IMR-90 (cell line): ENCODE data around the gene FIBIN. TPM values are rescaled to one million over a fixed set of nuclear protein-coding genes. Genes with fewer than 3 reads are reported as not detected.

Experiments
- ATAC-seq: fragments of 200-7000 bp; cut with Tn5 transposase; 2 replicates; pipeline ENCODE4 v1.9.1; 2020; ENCODE audit warnings: low read depth, mild to moderate bottlenecking, moderate library complexity
- BruUV-seq: library from RNA; stranded (reverse); fragments of 400-500 nt; replicated peaks from 2 replicates; lab custom pipeline; 2021; lab: Mats Ljungman, UMichigan
- CTCF ChIA-PET: fragments of 300-600 bp; formaldehyde crosslinking; extraction: SDS; loops from one replicate; lab custom pipeline; 2021; ENCODE audit warnings: antibody characterized with exemption; lab: Yijun Ruan, JAX
- POLR2A ChIA-PET: fragments of 300-600 bp; sonication (Branson Sonifier 250); formaldehyde crosslinking; loops from one replicate; lab custom pipeline; 2022; ENCODE audit warnings: antibody characterized with exemption; ENCODE audit not compliant: unreplicated experiment; lab: Charles Lee
- DNase-seq: peaks from one replicate; pipeline ENCODE4 v3.0.0; 2013
- H2AFZ ChIP-seq: replicated peaks from 2 replicates; pipeline ENCODE3; 2013; ENCODE audit warnings: low read length, mild to moderate bottlenecking; ENCODE audit not compliant: poor library complexity
- H2AK5ac ChIP-seq: 2 replicates; pipeline ENCODE4 v1.6.1; 2013; ENCODE audit warnings: low read depth, low read length, inconsistent platforms
- H2AK9ac ChIP-seq: replicated peaks from 2 replicates; pipeline ENCODE3; 2013; ENCODE audit warnings: mild to moderate bottlenecking, low read depth, low read length, moderate library complexity; ENCODE audit not compliant: poor library complexity
- H2BK120ac ChIP-seq: 2 replicates; pipeline ENCODE4 v1.6.1; 2013; ENCODE audit warnings: low read depth, low read length, inconsistent platforms
- H2BK15ac ChIP-seq: 3 replicates; pipeline ENCODE4 v1.6.1; 2013; ENCODE audit warnings: low read depth, low read length, inconsistent platforms
- H2BK20ac ChIP-seq: 2 replicates; pipeline ENCODE4 v1.6.1; 2013; ENCODE audit warnings: low read depth, mild to moderate bottlenecking, inconsistent platforms, low read length, moderate library complexity
- H2BK5ac ChIP-seq: 2 replicates; pipeline ENCODE4 v1.6.1; 2013; ENCODE audit warnings: mild to moderate bottlenecking, low read depth, low read length, inconsistent platforms; ENCODE audit not compliant: poor library complexity, severe bottlenecking
- H3K14ac ChIP-seq: replicated peaks from 2 replicates; pipeline ENCODE4 v1.6.1; 2013; ENCODE audit warnings: low read depth, low read length, inconsistent platforms
- H3K18ac ChIP-seq: 2 replicates; pipeline ENCODE4 v1.6.1; 2013; ENCODE audit warnings: low read depth, low read length, control low read depth
- H3K23ac ChIP-seq: 2 replicates; pipeline ENCODE4 v1.6.1; 2013; ENCODE audit warnings: low read depth, low read length, inconsistent platforms
- H3K27ac ChIP-seq: 2 replicates; pipeline ENCODE4 v1.5.1; 2013; ENCODE audit warnings: mild to moderate bottlenecking, control low read depth, low read length; ENCODE audit not compliant: insufficient read depth
- H3K27me3 ChIP-seq: 2 replicates; pipeline ENCODE4 v1.6.1; 2013; ENCODE audit warnings: low read length; ENCODE audit not compliant: control insufficient read depth, insufficient read depth
- H3K36me3 ChIP-seq: 2 replicates; pipeline ENCODE4 v1.6.1; 2013; ENCODE audit warnings: low read length, mixed read lengths; ENCODE audit not compliant: control insufficient read depth, insufficient read depth
- H3K4ac ChIP-seq: 2 replicates; pipeline ENCODE4 v1.6.1; 2013; ENCODE audit warnings: low read depth, low read length, inconsistent platforms
- H3K4me1 ChIP-seq: 2 replicates; pipeline ENCODE4 v1.6.1; 2013; ENCODE audit warnings: low read length, mixed read lengths; ENCODE audit not compliant: control insufficient read depth, insufficient read depth
- H3K4me2 ChIP-seq: 2 replicates; pipeline ENCODE4 v1.6.1; 2013; ENCODE audit warnings: low read depth, mild to moderate bottlenecking, control low read depth, low read length, moderate library complexity
- H3K4me3 ChIP-seq: 2 replicates; pipeline ENCODE4 v1.5.1; 2013; ENCODE audit warnings: low read depth, mild to moderate bottlenecking, control low read depth, low read length, moderate library complexity; ENCODE audit not compliant: insufficient read depth
- H3K56ac ChIP-seq: 2 replicates; pipeline ENCODE4 v1.6.1; 2013; ENCODE audit warnings: low read length, inconsistent platforms; ENCODE audit not compliant: insufficient read depth; ENCODE audit errors: extremely low read depth
- H3K79me1 ChIP-seq, 2 experiments: 2 replicates each; pipeline ENCODE4 v1.6.1; 2013; ENCODE audit warnings: low read length in 2 of 2, inconsistent platforms in 1 of 2, low read depth in 1 of 2
- H3K9ac ChIP-seq: 2 replicates; pipeline ENCODE4 v1.6.1; 2013; ENCODE audit warnings: low read depth, low read length, control low read depth
- H3K9me1 ChIP-seq: 2 replicates; pipeline ENCODE4 v1.6.1; 2013; ENCODE audit warnings: low read length, inconsistent platforms; ENCODE audit not compliant: insufficient read depth
- H3K9me3 ChIP-seq: 2 replicates; pipeline ENCODE4 v1.6.1; 2013; ENCODE audit warnings: low read length; ENCODE audit not compliant: control insufficient read depth, insufficient read depth
- H4K20me1 ChIP-seq: 2 replicates; pipeline ENCODE4 v1.6.1; 2013; ENCODE audit warnings: low read length, inconsistent platforms; ENCODE audit not compliant: insufficient read depth
- H4K5ac ChIP-seq: 2 replicates; pipeline ENCODE4 v1.6.1; 2013; ENCODE audit warnings: mild to moderate bottlenecking, low read depth, low read length, control low read depth
- H4K8ac ChIP-seq, 2 experiments: 2 replicates each; pipeline ENCODE4 v1.6.1; 2013; ENCODE audit warnings: low read depth in 2 of 2, low read length in 2 of 2, control low read depth in 1 of 2, inconsistent platforms in 1 of 2
- H4K91ac ChIP-seq: 2 replicates; pipeline ENCODE4 v1.6.1; 2013; ENCODE audit warnings: low read depth, low read length, inconsistent platforms; ENCODE audit not compliant: insufficient read depth
- MAZ ChIP-seq: IDR thresholded peaks from 2 replicates; pipeline ENCODE4 v1.6.1; 2012; ENCODE audit warnings: low read depth, mild to moderate bottlenecking, low read length, improper control_type of control experiment, moderate library complexity, borderline replicate concordance
- WGBS, 2 experiments: methylation state at CpG; one replicate each; pipeline versions ENCODE4 v1.1.5 to v1.1.7; 2013; ENCODE audit warnings: missing lambda C conversion rate in 2 of 2; ENCODE audit not compliant: insufficient read length in 1 of 2; ENCODE audit errors: extremely low coverage in 2 of 2; 5-methylcytosine and 5-hydroxymethylcytosine counted together
- dilution Hi-C: fragments of 300-500 bp; cut with HindIII; formaldehyde crosslinking; loops from one replicate; pipeline ENCODE4 v1.14.3; 2018; ENCODE audit warnings: low sequenced_read_pairs; ENCODE audit not compliant: unreplicated experiment
- in situ Hi-C: fragments of 300-500 bp; cut with MboI; formaldehyde crosslinking; loops from 3 replicates; pipeline ENCODE4 v1.14.3; 2019; ENCODE audit warnings: low sequenced_read_pairs, inconsistent platforms, mixed read lengths
- intact Hi-C: fragments of 100-400 bp; cut with micrococcal nuclease; formaldehyde crosslinking; loops from 2 replicates; pipeline ENCODE4 v1.10.0; 2022
- polyA plus RNA-seq, 3 experiments: library from polyadenylated mRNA; depleted of rRNA; stranded (reverse); fragments of >200 nt; gene quantifications; 2 replicates each; pipeline ENCODE4 v1.2.3, GENCODE V29; 2012; ENCODE audit warnings: low replicate concordance in 1 of 3
- total RNA-seq: library from RNA; depleted of rRNA; stranded (reverse); fragments of >200 nt; gene quantifications from 2 replicates; pipeline ENCODE4 v1.2.3, GENCODE V29; 2012

FIBIN gene
- total and polyA plus RNA-seq, 2 of the 4 experiments (the other 2 are of a cell fraction), result 5.7 to 6.1 TPM

DNA sequence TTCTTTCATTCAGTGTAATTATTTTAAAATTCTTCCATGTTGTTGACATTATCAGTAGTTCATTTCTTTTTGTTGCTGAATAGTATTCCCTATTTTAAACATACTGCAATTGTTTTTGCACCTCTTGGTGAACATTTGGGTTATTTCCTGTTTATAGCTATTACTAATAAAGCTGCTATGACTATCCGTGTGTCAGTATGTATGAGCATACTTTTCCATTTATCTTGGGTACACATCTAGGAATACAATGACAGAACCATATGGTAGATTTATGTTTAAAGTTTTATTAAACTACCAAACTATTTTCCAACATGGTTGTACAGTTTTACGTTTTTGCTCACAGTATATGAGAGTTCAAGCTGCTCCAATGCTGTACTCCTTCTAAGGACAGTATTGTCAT, 22.0 kb upstream of the FIBIN start:
- H3K4me2 ChIP-seq, result no peak overlapping the region
- peak overlapping the region; percentile 23 for H2BK5ac ChIP-seq
- 0 out of 2 replicates have a peak, but pooled peaks cover 3% of the 10 kb centered on the region for H3K9me1 ChIP-seq
- no peak overlapping the region for H2AK5ac ChIP-seq
- no peak overlapping the region for H2BK20ac ChIP-seq
- H3K36me3 ChIP-seq, result no peaks in the 10 kb centered on the region
- H3K9ac ChIP-seq, result no peak overlapping the region
- no peaks in the 10 kb centered on the region for H4K20me1 ChIP-seq
- no peak overlapping the region for H2AFZ ChIP-seq
- ChIA-PET POLR2A (no interaction called here), CTCF (interaction anchor here (0.6 kb wide), 1 partner anchor 114 kb away, joined by 4 read pairs; no protein-coding TSS in a partner anchor)
- no peak overlapping the region; a peak in 1 of 4 replicates for H4K8ac ChIP-seq
- H3K4ac ChIP-seq, result no peak overlapping the region
- H4K91ac ChIP-seq, result no peak overlapping the region
- H2BK15ac ChIP-seq, result peak overlapping the region; percentile 62; the same call in 1 of the 3 replicates
- no peak overlapping the region for H3K4me3 ChIP-seq
- in situ Hi-C loops (no loop called here), intact Hi-C loops (loop anchor here (10.0 kb wide), 1 partner anchor 423 kb away; no protein-coding TSS in a partner anchor), dilution Hi-C loops (no loop called here)
- no peak overlapping the region for H4K5ac ChIP-seq
- no peak overlapping the region for H2BK120ac ChIP-seq
- peaks cover 2% of the 10 kb centered on the region for H3K4me1 ChIP-seq
- no TSS peak for BruUV-seq
- ATAC-seq (no peak), DNase-seq (peak; percentile 61)
- no peaks in the 10 kb centered on the region for H3K79me1 ChIP-seq
- H3K27me3 ChIP-seq, result no peaks in the 10 kb centered on the region
- H3K23ac ChIP-seq, result no peak overlapping the region
- H2AK9ac ChIP-seq, result no peak overlapping the region
- H3K18ac ChIP-seq, result no peak overlapping the region; the same call in 1 of the 2 replicates
- H3K56ac ChIP-seq, result no peak overlapping the region
- H3K27ac ChIP-seq, result no peak overlapping the region
- H3K9me3 ChIP-seq, result no peaks in the 10 kb centered on the region
- TF ChIP-seq MAZ, result no peak
- no peak overlapping the region for H3K14ac ChIP-seq
- WGBS, 2 experiments, result no CpG with 5 or more reads among the region's 2 CpGs
